ENCODE data around the gene CFHR2.

Gene CFHR2

DNA sequence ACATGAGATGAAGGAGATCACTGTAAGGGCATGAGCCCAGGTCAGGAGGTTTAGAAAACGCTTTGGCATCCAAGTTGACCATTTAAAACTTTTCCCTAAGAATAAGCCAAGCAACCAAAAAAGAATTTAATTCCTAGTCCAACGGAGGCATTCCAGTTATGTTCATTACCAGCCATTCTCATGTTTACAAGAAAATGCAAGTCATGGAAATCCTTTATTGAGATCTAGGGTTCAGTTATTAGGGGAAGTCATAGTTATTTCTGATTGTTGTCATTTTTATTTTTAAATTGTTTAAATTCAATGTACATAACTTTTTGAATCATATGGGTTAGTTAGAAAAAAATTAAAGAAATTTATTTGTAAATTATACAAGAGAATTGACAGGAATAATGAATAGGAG lies 58.3 kb downstream of the CFHR2 start:
- no peak for DNase-seq (ENCODE audit: low read depth, low spot score)

DNA sequence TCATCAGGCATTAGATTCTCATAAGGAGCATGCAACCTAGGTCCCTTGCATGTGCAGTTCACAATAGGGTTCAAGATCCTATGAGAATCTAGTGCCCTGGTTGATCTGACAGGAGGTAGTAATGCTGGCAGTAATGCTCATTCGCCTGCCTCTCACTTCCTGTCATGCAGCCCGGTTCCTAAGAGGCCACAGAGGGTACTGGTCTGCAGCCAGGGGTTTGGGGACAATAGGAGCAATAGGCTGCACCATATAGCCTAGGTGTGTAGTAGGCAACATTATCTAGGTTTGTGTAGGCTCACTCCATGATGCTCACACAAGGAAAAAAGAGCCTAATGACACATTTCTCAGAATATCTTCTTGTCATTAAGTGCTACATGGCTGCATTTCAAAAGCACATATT lies 59.6 kb downstream of the CFHR2 start:
- no peak for DNase-seq (ENCODE audit: low read depth, low spot score)

GRCh38 chr1:197008861-197009260 lies 65.3 kb downstream of the CFHR2 start:
- DNase-seq (ENCODE audit: low read depth, low spot score), result no peak

All from smooth muscle cell of the brain vasculature (primary cell).